Epithelial cell of esophagus (primary cell): Measurements from ENCODE around the gene CARNS1.

Experiments used
- DNase-seq: peaks from one replicate; pipeline ENCODE4 v3.0.0; 2010; ENCODE audit warnings: low read depth
- H3K4me3 ChIP-seq: 2 replicates; pipeline ENCODE4 v1.5.1; 2011; ENCODE audit warnings: mild to moderate bottlenecking, low read length, control low read depth
- TF ChIP-seq, protein P1 (sequence below): IDR thresholded peaks from 2 replicates; pipeline ENCODE4 v1.5.1; 2011; ENCODE audit warnings: low read depth, mild to moderate bottlenecking, low read length, control low read depth, inconsistent platforms; ENCODE audit not compliant: insufficient read depth; ENCODE audit errors: missing control alignments

The CARNS1 gene

DNA sequence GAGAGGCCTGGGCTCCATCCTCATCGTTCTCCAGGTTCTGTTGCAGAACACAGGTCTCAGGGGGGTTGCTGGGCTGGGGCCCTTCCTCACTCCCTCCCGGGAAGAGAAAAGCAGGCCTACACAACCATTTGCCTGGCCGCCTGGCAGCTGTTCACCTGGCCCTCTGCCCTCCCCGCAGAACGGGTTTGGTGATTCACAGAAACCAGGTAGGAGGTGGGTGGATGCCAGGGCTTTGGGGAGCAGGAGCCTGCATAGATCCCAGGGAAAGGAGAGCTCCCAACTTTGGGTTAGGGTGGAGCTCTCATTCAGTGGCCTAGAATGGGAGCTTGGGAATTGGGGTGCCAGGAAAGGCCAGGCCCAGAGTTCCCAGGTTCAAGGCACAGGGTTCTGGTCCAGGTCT is 52.6 kb downstream of the CARNS1 start:
- DNase-seq, result peak; percentile 95
- TF ChIP-seq, protein P1, sequence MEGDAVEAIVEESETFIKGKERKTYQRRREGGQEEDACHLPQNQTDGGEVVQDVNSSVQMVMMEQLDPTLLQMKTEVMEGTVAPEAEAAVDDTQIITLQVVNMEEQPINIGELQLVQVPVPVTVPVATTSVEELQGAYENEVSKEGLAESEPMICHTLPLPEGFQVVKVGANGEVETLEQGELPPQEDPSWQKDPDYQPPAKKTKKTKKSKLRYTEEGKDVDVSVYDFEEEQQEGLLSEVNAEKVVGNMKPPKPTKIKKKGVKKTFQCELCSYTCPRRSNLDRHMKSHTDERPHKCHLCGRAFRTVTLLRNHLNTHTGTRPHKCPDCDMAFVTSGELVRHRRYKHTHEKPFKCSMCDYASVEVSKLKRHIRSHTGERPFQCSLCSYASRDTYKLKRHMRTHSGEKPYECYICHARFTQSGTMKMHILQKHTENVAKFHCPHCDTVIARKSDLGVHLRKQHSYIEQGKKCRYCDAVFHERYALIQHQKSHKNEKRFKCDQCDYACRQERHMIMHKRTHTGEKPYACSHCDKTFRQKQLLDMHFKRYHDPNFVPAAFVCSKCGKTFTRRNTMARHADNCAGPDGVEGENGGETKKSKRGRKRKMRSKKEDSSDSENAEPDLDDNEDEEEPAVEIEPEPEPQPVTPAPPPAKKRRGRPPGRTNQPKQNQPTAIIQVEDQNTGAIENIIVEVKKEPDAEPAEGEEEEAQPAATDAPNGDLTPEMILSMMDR, result no peak
- H3K4me3 ChIP-seq, result peak overlapping the region; percentile 62

DNA sequence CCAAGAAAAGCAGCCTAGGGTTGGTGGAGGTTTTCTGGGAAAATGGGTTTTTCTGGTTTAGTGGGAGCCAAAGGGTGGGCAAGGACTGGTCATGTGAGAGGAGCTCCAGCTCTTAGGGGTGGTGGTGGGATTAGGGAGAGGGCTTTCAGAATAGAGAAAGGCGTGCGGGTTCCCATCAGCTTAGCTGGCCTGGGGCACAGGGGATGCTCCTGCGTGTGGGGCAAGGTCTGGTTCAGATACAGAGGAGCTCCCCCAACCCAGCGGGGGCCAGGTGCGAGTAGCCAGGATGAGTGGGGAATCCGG is 52.9 kb downstream of the CARNS1 start:
- DNase-seq, result no peak
- peak overlapping the region; percentile 62 for H3K4me3 ChIP-seq
- TF ChIP-seq, protein P1, result no peak

DNA sequence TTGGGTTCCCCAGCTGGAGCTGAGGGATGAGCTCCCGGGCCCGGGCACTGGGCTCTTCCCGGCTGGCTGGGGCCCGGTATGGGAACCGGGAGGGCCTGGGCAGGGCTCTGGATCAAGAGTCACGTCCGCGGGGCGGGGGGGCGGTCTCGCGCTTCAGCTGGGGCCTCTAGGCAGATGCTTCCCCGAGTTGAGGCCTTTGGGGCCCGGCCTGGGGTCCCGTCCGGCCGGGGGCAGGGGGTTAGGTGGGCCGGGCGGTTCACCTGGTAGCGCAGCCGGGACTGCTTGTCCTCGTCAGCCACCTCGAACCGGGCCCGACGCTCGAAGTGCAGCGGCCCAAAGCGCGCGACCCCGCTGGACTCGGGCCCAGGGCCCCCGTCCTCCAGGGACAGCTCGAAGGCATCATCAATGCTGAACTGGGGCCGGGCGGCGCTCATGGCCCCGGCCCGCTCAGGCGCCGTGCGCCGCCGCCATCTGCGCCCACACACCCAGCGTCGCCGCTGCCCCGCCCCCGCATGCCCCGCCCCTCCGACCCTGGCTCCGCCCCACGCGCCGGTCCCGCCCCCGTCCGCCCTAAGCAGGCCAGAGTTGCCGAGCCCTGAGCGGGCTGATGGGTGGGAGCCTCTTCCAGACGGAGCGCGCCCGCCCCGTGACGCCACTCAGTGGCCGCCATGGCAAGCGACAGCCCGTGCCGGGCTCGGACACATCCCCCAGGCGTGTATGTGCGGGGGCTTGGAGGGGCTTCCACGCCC is 53.5 kb downstream of the CARNS1 start, which contains the start of gene TMEM134:
TSS of gene TMEM134 (minus strand) at position 493 of the 749 bp plus-strand sequence. CDS start at position 434, 59 bp downstream.
- peak within 1 kb of the TSS; percentile 62 for H3K4me3 ChIP-seq
- TF ChIP-seq, protein P1, result peak; percentile 37
- peak; percentile 94 for DNase-seq

DNA sequence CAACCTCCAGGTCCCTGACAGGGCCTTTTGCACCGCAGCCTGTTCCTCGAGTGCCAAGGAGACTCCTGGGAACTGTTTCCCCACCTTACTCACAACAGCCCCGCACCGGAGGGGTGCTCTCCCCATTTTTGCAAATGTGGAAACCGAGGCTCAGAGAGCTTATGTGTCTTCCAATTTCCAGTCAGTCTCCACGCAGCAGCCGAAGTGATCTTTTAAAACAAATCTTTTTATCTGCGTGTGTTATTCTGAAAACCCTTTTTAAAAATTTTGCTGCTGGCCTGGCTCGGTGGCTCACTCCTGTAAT is 54.0 kb downstream of the CARNS1 start:
- peak overlapping the region; percentile 51 for H3K4me3 ChIP-seq
- DNase-seq, result no peak
- TF ChIP-seq, protein P1, result no peak

DNA sequence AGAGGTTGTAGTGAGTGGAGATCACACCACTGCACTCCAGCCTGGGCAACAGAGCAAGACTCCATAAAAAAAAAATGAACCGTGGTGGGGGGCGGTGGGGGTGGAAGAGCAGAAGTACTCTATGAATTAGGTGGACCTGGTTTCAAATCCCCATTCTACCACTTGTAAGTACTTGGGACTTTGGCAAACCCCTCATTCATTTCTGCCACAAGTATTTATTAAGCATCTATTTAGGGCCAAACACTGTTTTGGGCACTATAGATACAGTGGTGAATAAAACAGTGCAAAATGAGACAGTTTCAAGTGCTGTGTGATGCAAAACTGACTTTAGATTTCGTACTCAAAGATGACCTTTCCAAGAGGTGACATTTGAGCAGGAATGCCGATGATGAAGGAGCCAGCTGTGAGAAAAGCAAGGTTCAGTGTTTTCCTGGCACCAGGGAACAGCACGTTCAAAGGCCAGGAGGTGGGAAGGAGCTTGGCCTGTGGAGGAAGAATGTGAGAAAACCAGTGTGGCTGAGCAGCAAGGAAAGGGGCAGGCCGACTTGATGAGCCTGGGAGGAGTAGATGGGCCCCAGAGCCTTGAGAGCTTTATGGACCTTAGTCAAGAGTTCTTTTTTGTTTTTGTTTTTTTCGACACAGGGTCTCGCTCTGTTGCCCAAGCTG is 55.0 kb downstream of the CARNS1 start:
- TF ChIP-seq, protein P1, result no peak
- H3K4me3 ChIP-seq, result no peak overlapping the region
- DNase-seq, result no peak

DNA sequence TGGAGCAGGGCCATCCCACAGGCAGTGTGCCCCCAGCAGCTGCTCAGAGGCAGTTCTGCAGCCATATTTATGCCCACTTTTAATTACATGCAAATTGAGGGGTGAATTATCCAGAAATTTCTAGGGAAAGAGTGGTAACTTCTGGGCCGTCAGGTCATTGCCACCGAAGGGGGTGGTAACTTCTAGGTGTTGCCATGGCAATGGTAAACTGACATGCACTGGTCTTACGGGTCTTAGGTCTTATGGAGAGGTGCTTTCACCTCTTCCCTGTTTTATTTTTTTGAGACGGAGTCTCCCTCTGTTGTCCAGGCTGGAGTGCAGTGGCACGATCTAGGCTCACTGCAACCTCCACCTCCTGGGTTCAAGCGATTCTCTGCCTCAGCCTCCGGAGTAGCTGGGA is 57.4 kb downstream of the CARNS1 start:
- no peak for DNase-seq
- H3K4me3 ChIP-seq, result no peak overlapping the region
- TF ChIP-seq, protein P1, result no peak
